ENCODE data around the gene FIBCD1. TPM values are rescaled to one million over a fixed set of nuclear protein-coding genes. Genes with fewer than 3 reads are reported as not detected.

FIBCD1 gene
- total and polyA plus RNA-seq, 4 donors = 0.97 to 7.7 (median 4.1) TPM

- DNase-seq = peak in 2 of 3 donors; percentile 57 to 69
- Histone ChIP-seq H3K4me1 (ENCODE audit: control insufficient read depth in 5 of 5, insufficient read depth in 5 of 5, low read length in 5 of 5) (peaks cover 0 to 9% (median 0%) of the 10 kb centered on the region in 5 donors), H3K27ac (ENCODE audit: low read depth in 1 of 2, low read length in 1 of 2) (no peak overlapping the region), H3K4me3 (no peak overlapping the region), H3K9me3 (ENCODE audit: control insufficient read depth in 4 of 4, insufficient read depth in 3 of 4, low read length in 3 of 4) (no peaks in the 10 kb centered on the region), H3K36me3 (ENCODE audit: control insufficient read depth in 4 of 4, insufficient read depth in 4 of 4, low read length in 4 of 4) (peaks cover 8 to 63% (median 19%) of the 10 kb centered on the region in 4 donors), H3K9ac (ENCODE audit: insufficient read depth in 1 of 2, low read length in 2 of 2) (no peak overlapping the region), H3K27me3 (ENCODE audit: control insufficient read depth in 3 of 3, insufficient read depth in 3 of 3, low read length in 2 of 3) (no peaks in the 10 kb centered on the region)
- TF ChIP-seq CTCF (IDR thresholded peaks at IDR 0.05; ENCODE audit: control extremely low read depth, extremely low read depth) = no peak
- 87 to 93% methylated on average over 25 of the region's 25 CpGs for WGBS, 2 donors
- ATAC-seq (ENCODE audit: insufficient read depth, low FRiP score) = no peak
These were observed 51.4 kb downstream of the FIBCD1 start for GRCh38 chr9:130887494-130888144.

GRCh38 chr9:130886981-130887380 is 52.1 kb downstream of the FIBCD1 start:
- no peak overlapping the region for H3K27ac ChIP-seq (ENCODE audit: low read depth in 1 of 2, low read length in 1 of 2)
- no peaks in the 10 kb centered on the region for H3K27me3 ChIP-seq (ENCODE audit: control insufficient read depth in 3 of 3, insufficient read depth in 3 of 3, low read length in 2 of 3)
- ATAC-seq (ENCODE audit: insufficient read depth, low FRiP score) (no peak), DNase-seq (no peak)
- peaks cover 8 to 65% (median 20%) of the 10 kb centered on the region in 4 donors for H3K36me3 ChIP-seq (ENCODE audit: control insufficient read depth in 4 of 4, insufficient read depth in 4 of 4, low read length in 4 of 4)
- H3K4me3 ChIP-seq = no peak overlapping the region
- no peaks in the 10 kb centered on the region for H3K9me3 ChIP-seq (ENCODE audit: control insufficient read depth in 4 of 4, insufficient read depth in 3 of 4, low read length in 3 of 4)
- WGBS, 2 donors = 94 to 96% methylated on average over 23 of the region's 23 CpGs
- H3K4me1 ChIP-seq (ENCODE audit: control insufficient read depth in 5 of 5, insufficient read depth in 5 of 5, low read length in 5 of 5) = peaks cover 0 to 9% (median 0%) of the 10 kb centered on the region in 5 donors
- no peak overlapping the region for H3K9ac ChIP-seq (ENCODE audit: insufficient read depth in 1 of 2, low read length in 2 of 2)
- TF ChIP-seq CTCF (IDR thresholded peaks at IDR 0.05; ENCODE audit: control extremely low read depth, extremely low read depth) = no peak

- Histone ChIP-seq H3K4me1 (ENCODE audit: control insufficient read depth in 5 of 5, insufficient read depth in 5 of 5, low read length in 5 of 5) (peaks cover 0 to 9% (median 0%) of the 10 kb centered on the region in 5 donors), H3K9me3 (ENCODE audit: control insufficient read depth in 4 of 4, insufficient read depth in 3 of 4, low read length in 3 of 4) (no peaks in the 10 kb centered on the region), H3K9ac (ENCODE audit: insufficient read depth in 1 of 2, low read length in 2 of 2) (no peak overlapping the region), H3K27ac (ENCODE audit: low read depth in 1 of 2, low read length in 1 of 2) (no peak overlapping the region), H3K4me3 (no peak overlapping the region), H3K27me3 (ENCODE audit: control insufficient read depth in 3 of 3, insufficient read depth in 3 of 3, low read length in 2 of 3) (no peaks in the 10 kb centered on the region), H3K36me3 (ENCODE audit: control insufficient read depth in 4 of 4, insufficient read depth in 4 of 4, low read length in 4 of 4) (peaks cover 8 to 76% (median 22%) of the 10 kb centered on the region in 4 donors)
- ATAC-seq (ENCODE audit: insufficient read depth, low FRiP score) (no peak), DNase-seq (no peak)
- no peak for TF ChIP-seq CTCF (IDR thresholded peaks at IDR 0.05; ENCODE audit: control extremely low read depth, extremely low read depth)
- WGBS, 2 donors = 92% methylated on average over 35 of the region's 35 CpGs
These were observed 53.3 kb downstream of the FIBCD1 start for GRCh38 chr9:130885484-130886375.

Measured in lung (tissue), 12 donors.